NCI-H2107 treated with DMSO at 0.1 percent for 48 hours (cell line): ENCODE results near the gene CHMP1A.

Experiments
- DNase-seq: peaks from one replicate; lab custom pipeline; 2025; ENCODE audit not compliant: unreplicated experiment; lab: John Stamatoyannopoulos, UW

CHMP1A gene

DNA sequence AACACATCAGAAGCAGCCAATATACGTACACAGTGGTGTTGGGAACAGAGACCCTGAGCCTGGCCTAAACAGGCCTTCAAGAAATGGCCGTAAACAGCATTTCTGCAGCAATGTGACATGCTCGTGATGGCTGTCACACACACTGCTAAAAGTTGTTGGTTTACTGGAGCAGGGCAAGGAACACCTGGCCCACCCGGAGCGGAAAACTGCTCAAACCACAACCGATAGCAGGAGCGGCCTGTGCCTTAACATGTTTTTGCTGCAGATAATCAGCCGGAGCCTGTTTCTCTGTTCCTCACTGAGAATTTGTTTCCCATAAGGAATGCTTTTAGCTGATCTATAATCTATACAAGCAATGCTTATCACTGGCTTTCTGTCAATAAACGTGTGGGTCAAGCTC is 50.1 kb downstream of the CHMP1A start:
- DNase-seq: no peak

DNA sequence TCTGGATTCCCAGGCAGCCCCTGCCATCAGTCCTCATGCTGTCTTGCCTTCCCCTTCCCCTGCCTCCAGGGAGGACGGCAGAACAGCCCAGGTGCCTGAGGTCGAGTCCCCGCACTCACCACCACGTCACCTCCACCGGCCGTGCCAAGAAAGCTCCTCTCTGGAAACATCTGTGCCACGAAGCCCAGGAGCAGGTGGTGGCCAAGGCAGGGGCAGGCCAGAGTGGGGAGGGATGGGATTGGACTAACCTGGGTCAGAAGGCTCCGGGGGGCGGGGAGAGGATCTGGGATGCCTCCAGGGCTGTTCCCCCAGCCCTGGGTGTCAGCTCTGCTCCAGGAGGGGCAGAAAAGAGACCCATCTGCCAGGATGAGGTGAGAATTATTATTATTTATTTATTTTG is 51.5 kb downstream of the CHMP1A start:
- no peak for DNase-seq

- DNase-seq: no peak
Observed at GRCh38 chr16:89605186-89605970, 52.1 kb downstream of the CHMP1A start.

DNA sequence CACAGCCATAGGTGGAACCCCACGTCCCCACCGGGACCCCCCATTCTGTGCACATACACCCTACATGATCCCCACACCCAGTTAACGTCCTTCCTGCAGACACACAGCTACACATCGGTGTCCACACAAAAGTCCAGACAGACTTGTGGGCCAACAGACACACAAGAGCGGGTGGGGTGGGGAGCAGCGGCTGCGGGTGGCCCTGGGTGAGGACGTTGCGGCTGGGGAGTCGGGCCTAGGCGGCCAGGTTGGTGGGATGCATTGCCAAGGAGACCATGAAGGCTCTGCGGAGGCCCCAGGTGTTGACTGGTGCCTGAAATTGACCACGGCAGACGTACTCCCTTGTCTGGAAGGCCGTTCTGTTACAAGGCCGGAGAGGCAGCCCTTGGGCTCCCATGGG is 52.7 kb downstream of the CHMP1A start:
- no peak for DNase-seq

DNA sequence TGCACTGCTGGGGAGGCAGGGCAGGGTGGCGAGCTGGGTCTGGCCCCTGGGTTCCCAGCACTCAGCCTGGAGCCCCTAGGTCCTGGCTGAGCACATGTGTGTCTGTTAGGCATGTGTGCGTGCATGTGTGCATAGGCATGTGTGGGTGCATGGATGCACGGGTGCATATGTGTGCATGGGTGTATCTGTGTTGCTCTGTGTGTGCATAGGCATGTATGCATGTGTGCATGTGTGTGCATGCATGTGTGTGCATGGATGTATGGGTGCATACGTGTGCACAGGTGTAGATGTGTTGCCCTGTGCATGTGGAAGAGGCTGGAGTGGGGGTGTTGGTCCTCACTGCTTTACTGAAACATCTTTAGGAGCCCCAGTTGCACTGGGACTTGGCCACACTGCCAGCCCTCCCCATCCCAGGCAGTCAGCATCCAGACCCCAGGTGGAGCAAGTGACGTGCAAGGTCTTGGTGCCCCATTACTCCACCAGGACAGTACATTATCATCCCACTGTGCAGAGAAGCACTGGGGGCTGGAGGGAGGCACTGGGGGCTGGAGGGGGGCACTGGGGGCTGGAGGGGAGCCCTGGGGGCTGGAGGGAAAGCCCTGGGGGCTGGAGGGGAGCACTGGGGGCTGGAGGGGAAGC is 54.4 kb downstream of the CHMP1A start:
- DNase-seq: no peak

GRCh38 chr16:89602273-89602951 is 55.1 kb downstream of the CHMP1A start:
- peak; percentile 18 for DNase-seq

- DNase-seq: no peak
Observed at GRCh38 chr16:89601906-89602272, 55.6 kb downstream of the CHMP1A start.

- DNase-seq: no peak
Observed at GRCh38 chr16:89600956-89601355, 56.6 kb downstream of the CHMP1A start.

DNA sequence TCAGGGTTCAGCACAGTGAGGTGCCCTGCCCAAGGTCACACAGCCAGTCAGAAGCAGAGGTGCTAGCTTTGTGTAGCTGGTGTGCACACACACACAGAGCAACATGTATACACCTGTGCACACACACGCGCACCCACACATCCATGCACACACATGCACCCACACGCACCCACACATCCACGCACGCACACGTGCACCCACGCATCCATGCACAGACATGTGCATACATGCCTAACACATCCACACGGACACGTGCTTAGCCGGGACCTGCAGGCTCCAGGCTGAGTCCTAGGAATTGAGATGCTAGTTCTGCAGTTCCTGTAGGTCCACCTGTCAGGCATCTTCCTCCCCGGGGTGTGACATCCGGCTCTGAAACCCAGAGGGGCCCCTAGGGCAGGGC is 57.1 kb downstream of the CHMP1A start:
- DNase-seq: no peak

GRCh38 chr16:89599902-89600301 is 57.6 kb downstream of the CHMP1A start:
- DNase-seq: no peak

DNA sequence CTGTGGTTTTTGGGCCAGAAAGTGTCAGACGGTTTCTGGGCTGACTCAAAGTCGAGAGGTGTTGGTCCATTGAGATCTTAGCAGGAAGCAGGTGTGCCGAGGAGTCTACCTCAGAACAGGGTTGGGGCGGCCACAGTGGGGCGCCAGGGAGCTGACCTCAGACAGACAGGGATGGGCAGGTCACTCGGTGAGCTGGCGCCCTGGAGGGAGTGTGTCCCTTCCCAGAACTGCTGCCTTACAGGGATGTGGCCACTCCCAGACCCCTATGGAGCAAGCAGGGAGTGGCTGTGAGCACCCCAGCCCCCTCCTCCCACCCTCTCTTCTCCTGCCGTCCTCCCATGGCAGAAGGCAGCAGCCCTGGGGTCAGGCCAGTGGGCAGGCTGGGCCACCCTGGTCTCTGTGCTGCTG is 58.1 kb downstream of the CHMP1A start:
- no peak for DNase-seq

- no peak for DNase-seq
Observed at GRCh38 chr16:89598199-89598598, 59.3 kb downstream of the CHMP1A start.

- no peak for DNase-seq
Observed at GRCh38 chr16:89596957-89597649, 60.4 kb downstream of the CHMP1A start.

DNA sequence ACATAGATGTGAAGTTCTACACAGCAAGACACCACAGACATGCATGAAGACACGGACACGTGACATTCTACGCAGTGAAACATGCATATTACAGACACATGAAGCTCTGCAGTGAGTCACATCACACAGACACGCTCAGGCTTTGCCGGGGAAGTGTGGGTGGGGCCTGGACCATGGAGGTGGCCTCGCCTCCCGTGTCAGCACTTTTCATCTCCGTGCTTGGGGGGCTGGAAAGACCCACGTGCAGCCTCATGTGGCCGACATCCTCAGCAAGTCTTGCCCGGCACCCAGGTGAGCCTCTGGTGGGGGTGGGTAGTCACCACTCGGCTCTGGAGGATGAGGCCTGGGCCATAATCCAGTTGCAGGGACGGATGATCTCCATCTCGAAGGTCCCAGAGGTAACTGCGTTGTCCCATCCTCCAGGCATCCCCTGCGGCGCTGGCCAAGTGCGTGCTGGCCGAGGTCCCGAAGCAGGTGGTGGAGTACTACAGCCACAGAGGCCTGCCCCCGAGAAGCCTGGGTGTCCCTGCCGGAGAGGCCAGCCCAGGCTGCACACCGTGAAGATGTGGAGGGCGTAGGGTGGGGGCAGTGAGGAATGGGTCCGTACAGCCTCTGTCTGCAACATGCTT is 61.3 kb downstream of the CHMP1A start:
- DNase-seq: no peak

DNA sequence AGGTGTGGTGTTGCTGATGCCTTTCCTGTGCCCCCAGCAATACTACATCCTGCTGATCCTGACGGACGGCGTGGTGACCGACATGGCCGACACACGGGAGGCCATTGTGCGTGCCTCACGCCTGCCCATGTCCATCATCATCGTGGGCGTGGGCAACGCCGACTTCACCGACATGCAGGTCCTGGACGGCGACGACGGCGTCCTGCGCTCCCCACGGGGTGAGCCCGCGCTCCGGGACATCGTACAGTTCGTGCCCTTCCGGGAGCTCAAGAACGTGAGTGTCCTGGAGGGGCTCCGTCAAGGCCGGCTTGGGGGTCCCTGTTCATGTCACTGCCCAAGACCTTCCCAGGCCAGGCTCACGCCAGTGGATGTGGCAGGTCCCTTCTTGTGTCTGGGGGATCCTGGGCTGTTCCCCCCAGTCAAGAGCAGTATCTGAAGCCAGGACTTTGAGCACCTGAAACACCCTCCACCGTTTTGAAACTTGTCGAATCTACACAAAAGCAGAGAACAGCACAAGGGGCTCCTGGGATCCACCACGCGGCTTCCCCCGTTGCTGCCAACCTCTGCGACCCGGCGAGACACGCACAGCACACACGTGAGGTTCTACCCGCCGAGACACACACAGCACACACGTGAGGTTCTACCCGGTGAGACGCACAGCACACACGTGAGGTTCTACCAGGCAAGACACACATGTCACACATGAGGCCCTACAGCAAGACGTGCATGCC is 62.0 kb downstream of the CHMP1A start:
- DNase-seq: no peak
